A549 treated with CpdA at 1 μM for 4 hours (cell line): Measurements from ENCODE around the gene TINAGL1. TPM values are rescaled to one million over a fixed set of nuclear protein-coding genes. Genes with fewer than 3 reads are reported as not detected.

Source experiments
- total RNA-seq: library from RNA; stranded (reverse); fragments of 200-300 nt; extraction: Qiagen RNA extraction; gene quantifications from 5 replicates; pipeline ENCODE4 v1.2.3, GENCODE V29; 2022; ENCODE audit warnings: low read depth

Gene TINAGL1, protein sequence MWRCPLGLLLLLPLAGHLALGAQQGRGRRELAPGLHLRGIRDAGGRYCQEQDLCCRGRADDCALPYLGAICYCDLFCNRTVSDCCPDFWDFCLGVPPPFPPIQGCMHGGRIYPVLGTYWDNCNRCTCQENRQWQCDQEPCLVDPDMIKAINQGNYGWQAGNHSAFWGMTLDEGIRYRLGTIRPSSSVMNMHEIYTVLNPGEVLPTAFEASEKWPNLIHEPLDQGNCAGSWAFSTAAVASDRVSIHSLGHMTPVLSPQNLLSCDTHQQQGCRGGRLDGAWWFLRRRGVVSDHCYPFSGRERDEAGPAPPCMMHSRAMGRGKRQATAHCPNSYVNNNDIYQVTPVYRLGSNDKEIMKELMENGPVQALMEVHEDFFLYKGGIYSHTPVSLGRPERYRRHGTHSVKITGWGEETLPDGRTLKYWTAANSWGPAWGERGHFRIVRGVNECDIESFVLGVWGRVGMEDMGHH
- total RNA-seq, result 0.50 to 0.97 TPM (median 0.71 TPM) in 5 replicates

GRCh38 chr1:31576201-31576669, at the start of gene TINAGL1:
Gene TINAGL1 (plus strand): TSS chr1:31576515. CDS start chr1:31577149, 634 bp downstream.

DNA sequence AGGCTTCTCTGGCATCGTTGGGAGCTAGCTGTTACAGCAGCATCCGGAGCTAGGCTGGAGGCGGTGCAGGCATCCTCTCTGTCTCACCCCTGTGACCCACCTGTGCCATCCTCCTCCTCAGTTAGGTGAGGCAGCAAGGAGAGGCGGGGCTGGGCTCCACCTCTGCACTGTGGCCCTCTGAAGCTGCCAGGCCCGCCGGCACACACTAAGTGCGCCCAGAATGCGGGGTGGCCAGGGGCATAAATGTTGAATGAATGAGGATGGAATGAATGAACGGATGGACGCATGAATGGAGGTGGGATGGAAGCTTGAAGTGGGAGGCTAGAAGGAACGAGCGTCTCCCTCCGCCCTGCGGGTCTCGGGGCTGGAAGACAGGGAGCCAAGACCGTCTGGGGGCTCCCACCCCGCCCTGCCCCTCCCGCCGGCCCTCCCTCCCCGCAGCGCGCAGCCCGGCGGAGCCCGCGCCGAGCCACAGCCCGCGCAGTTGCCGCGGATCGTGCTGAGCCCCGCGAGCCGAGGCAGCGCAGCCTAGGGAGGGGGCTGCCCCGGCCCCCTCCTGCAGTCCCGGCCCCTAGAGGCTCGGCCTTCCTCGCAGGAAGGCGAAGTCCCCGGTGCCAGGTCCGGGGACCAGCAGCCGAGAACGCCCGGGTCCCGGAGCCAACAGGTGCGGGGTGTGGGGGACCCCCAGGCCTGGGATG, 41.1 kb downstream of the TINAGL1 start, which contains the start of gene HCRTR1:
HCRTR1 (plus strand) TSS at position 472 of the 698 bp plus-strand sequence. CDS start 1,504 bp downstream, outside the sequence.

Other genes with a start within 250 kb of the TINAGL1 start
- gene FABP3, start 203.4 kb upstream of the TINAGL1 start, total RNA-seq, result not detected in 5 replicates
- gene SERINC2, start 163.3 kb upstream of the TINAGL1 start, total RNA-seq, result 16.5 to 28.9 TPM (median 27.1 TPM) in 5 replicates
- 0.07 to 0.08 TPM in 2 of 5 replicates, not detected in the others for gene HCRTR1, start 41.2 kb downstream of the TINAGL1 start, total RNA-seq
- 41.1 to 50.3 TPM (median 47.8 TPM) in 5 replicates for gene PEF1, start 68.4 kb downstream of the TINAGL1 start, total RNA-seq
- 5.2 to 6.2 TPM (median 5.4 TPM) in 5 replicates for gene COL16A1, start 127.5 kb downstream of the TINAGL1 start, total RNA-seq
- gene ADGRB2, start 187.8 kb downstream of the TINAGL1 start, total RNA-seq, result 5.8 to 7.5 TPM (median 7.1 TPM) in 5 replicates
- gene SPOCD1, start 239.5 kb downstream of the TINAGL1 start, total RNA-seq, result 3.5 to 6.9 TPM (median 5.1 TPM) in 5 replicates